Colonic mucosa (tissue), 4 donors: ENCODE results near the gene KDM4C. TPM values are rescaled to one million over a fixed set of nuclear protein-coding genes. Genes with fewer than 3 reads are reported as not detected.
A peak's percentile ranks its signal among the peaks of the same experiment; 100 is the strongest.

Source experiments
- DNase-seq: peaks from one replicate; pipeline ENCODE4 v3.0.0-alpha.2; 2020
- H3K27ac ChIP-seq: fragments of 200-600 bp; one replicate; pipeline ENCODE4 v1.8.0; 2021
- H3K27me3 ChIP-seq: fragments of 200-600 bp; one replicate; pipeline ENCODE4 v1.8.0; 2021
- H3K36me3 ChIP-seq: fragments of 200-600 bp; one replicate; pipeline ENCODE4 v1.8.0; 2021
- H3K4me1 ChIP-seq: fragments of 200-600 bp; one replicate; pipeline ENCODE4 v1.8.0; 2021; ENCODE audit warnings: mild to moderate bottlenecking
- H3K4me3 ChIP-seq: fragments of 200-600 bp; one replicate; pipeline ENCODE4 v1.8.0; 2021
- H3K9ac ChIP-seq, 2 donors: one replicate each; pipeline ENCODE4 v1.7.0; 2013; ENCODE audit warnings: control low read depth in 2 of 2, low read depth in 2 of 2, low read length in 2 of 2
- H3K9me3 ChIP-seq: fragments of 200-600 bp; one replicate; pipeline ENCODE4 v1.8.0; 2021
- intact Hi-C: fragments of 100-400 bp; cut with DNase I; formaldehyde crosslinking; loops from one replicate; pipeline ENCODE4 v1.14.1; 2022
- total RNA-seq, 2 donors: library from RNA; stranded (reverse); fragmentation: NEBNext Ultra II Directional in 1 of 2; extraction: Animal tissue kit (Norgen Biotek cat#: 25700) in 1 of 2; gene quantifications; one replicate each; pipeline ENCODE4 v1.2.1, GENCODE V29; 2021
- TF ChIP-seq, protein P1 (sequence below): fragments of 200-600 bp; IDR thresholded peaks from one replicate; pipeline ENCODE4 v1.8.0; 2022; ENCODE audit warnings: antibody characterized with exemption, mild to moderate bottlenecking
- donor health status: healthy.
- donor health status: DM: no; HTN: no; CAD: no.
- donor health status: DM: no; HTN: no; CAD: no.

The KDM4C gene
- total RNA-seq, 2 donors from 2014 or later: 37.3 to 42.0 TPM

DNA sequence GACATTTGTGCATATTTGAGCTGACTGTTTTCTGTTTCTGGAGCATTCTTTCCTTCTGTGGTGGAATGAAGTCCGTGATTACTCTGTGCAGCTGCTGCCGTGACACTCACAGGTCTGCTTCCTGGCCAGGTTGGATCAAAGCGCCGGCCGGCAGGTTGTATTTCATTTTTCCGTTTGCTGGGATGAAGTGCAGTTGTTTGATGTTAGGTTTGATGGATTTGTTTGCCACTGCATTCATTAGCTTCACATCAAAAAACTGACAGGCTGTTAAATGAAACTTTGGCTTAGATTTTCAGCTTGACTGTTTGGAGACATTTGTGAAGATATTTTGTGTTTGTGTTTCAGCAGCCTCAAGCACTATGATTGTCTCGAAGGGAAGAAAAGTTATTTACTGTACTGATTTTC, 140.1 kb downstream of the KDM4C start:
- Histone ChIP-seq H3K9ac (no peak overlapping the region), H3K4me1 (no peaks in the 10 kb centered on the region), H3K4me3 (no peak overlapping the region), H3K36me3 (no peaks in the 10 kb centered on the region), H3K27me3 (no peaks in the 10 kb centered on the region), H3K27ac (no peak overlapping the region), H3K9me3 (no peaks in the 10 kb centered on the region)
- TF ChIP-seq, protein P1, sequence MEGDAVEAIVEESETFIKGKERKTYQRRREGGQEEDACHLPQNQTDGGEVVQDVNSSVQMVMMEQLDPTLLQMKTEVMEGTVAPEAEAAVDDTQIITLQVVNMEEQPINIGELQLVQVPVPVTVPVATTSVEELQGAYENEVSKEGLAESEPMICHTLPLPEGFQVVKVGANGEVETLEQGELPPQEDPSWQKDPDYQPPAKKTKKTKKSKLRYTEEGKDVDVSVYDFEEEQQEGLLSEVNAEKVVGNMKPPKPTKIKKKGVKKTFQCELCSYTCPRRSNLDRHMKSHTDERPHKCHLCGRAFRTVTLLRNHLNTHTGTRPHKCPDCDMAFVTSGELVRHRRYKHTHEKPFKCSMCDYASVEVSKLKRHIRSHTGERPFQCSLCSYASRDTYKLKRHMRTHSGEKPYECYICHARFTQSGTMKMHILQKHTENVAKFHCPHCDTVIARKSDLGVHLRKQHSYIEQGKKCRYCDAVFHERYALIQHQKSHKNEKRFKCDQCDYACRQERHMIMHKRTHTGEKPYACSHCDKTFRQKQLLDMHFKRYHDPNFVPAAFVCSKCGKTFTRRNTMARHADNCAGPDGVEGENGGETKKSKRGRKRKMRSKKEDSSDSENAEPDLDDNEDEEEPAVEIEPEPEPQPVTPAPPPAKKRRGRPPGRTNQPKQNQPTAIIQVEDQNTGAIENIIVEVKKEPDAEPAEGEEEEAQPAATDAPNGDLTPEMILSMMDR: no peak
- DNase-seq: peak; percentile 44
- intact Hi-C loops: no loop called here

DNA sequence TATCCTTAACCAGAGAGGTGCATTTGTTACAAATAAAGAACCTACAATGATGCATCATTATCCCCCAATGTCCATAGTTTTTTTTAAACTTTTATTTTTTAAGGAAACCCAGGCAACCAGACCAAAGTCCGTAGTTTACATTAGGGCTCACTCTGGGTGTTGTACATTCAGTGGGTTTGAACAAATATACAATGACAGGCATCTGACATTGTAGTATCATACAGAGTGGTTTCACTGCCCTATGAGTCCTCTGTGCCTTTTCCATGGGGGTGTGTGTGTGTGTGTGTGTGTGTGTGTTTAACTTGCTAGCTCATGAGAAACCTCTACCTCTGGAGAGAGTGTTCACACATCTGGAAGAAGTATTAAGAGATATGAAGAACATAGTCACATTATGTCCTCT, 141.5 kb downstream of the KDM4C start:
- intact Hi-C loops: no loop called here
- Histone ChIP-seq H3K4me1 (no peaks in the 10 kb centered on the region), H3K27ac (no peak overlapping the region), H3K9ac (no peak overlapping the region), H3K4me3 (no peak overlapping the region), H3K9me3 (no peaks in the 10 kb centered on the region), H3K36me3 (no peaks in the 10 kb centered on the region), H3K27me3 (no peaks in the 10 kb centered on the region)
- no peak for DNase-seq
- TF ChIP-seq, protein P1: no peak

DNA sequence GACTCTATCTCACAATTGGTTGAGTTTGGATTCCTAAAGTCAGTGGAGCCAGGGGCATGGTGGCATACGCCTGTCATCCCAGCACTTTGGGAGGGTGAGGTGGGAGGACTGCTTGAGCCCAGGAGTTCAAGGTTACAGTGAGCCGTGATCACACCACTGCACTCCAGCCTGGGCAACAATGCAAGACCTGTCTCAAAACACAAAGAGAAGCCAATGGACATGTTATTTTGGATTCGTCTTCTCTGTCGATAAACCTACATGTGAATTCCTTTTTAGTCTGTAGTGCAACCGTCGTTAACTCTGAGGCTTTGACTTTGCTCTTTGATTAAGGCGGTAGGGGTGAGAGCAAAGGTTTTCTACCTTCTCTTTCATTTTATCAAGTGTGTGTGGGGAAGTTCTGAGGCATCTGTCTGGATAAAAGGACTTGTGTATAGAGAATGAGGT, 142.7 kb downstream of the KDM4C start:
- no peaks in the 10 kb centered on the region for H3K36me3 ChIP-seq
- H3K9me3 ChIP-seq: no peaks in the 10 kb centered on the region
- no peaks in the 10 kb centered on the region for H3K4me1 ChIP-seq
- no peak overlapping the region for H3K9ac ChIP-seq
- no peaks in the 10 kb centered on the region for H3K27me3 ChIP-seq
- H3K4me3 ChIP-seq: no peak overlapping the region
- intact Hi-C loops: no loop called here
- TF ChIP-seq, protein P1: no peak
- H3K27ac ChIP-seq: no peak overlapping the region
- DNase-seq: no peak

DNA sequence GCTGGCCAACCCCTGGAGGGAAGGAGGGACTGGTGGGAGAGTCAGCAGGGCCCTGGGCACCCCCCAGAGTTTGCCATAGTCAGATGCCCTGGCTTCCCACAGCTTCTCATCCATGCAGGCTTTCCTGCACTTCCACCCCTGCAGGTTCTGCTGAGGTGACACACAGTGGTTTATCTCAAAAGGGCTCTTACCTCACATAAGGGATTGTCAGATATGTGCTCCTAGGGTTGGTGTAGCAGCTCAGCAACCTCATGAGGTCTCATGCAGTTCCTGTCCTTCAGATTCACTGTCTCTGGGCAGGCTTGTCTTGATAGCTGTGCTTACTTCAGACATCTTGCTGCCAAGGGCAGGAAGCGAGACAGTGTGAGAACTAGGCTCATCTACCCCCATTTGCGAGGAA, 143.4 kb downstream of the KDM4C start:
- TF ChIP-seq, protein P1: no peak
- Histone ChIP-seq H3K27me3 (no peaks in the 10 kb centered on the region), H3K9me3 (no peaks in the 10 kb centered on the region), H3K36me3 (no peaks in the 10 kb centered on the region), H3K9ac (no peak overlapping the region), H3K4me1 (no peaks in the 10 kb centered on the region), H3K27ac (no peak overlapping the region), H3K4me3 (no peak overlapping the region)
- intact Hi-C loops: no loop called here
- DNase-seq: no peak

DNA sequence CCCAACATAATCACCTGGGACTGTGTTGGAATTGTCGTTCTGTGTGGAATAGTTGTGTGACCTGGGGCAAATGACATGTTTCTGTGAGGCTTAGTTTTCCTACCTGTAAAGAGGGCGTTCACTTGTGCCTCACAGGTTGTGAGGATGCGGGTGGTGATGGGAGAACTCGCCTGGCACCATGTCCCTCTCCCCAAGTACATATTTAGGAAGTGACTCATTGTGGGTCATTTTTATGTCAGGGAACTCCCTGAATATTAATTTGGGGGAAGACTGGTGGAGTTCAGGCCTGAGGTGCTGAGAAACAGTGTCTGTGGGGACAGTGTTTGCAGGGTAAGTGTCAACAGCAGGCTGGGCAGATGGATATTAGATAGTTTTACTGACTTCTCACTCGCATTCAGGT, 144.7 kb downstream of the KDM4C start:
- H3K9ac ChIP-seq: no peak overlapping the region
- H3K27me3 ChIP-seq: no peaks in the 10 kb centered on the region
- TF ChIP-seq, protein P1: no peak
- H3K36me3 ChIP-seq: no peaks in the 10 kb centered on the region
- no peaks in the 10 kb centered on the region for H3K4me1 ChIP-seq
- no peak overlapping the region for H3K27ac ChIP-seq
- DNase-seq: no peak
- no peaks in the 10 kb centered on the region for H3K9me3 ChIP-seq
- intact Hi-C loops: no loop called here
- no peak overlapping the region for H3K4me3 ChIP-seq

GRCh38 chr9:6904371-6904770, 146.6 kb downstream of the KDM4C start:
- Histone ChIP-seq H3K27ac (no peak overlapping the region), H3K27me3 (no peaks in the 10 kb centered on the region), H3K9me3 (no peaks in the 10 kb centered on the region), H3K4me1 (no peaks in the 10 kb centered on the region), H3K9ac (no peak overlapping the region), H3K36me3 (no peaks in the 10 kb centered on the region), H3K4me3 (no peak overlapping the region)
- intact Hi-C loops: no loop called here
- TF ChIP-seq, protein P1: no peak
- no peak for DNase-seq
